SK-N-SH treated with all-trans-retinoic acid at 6 μM for 48 hours (cell line): Measurements from ENCODE around the gene CHID1.
A peak's percentile ranks its signal among the peaks of the same experiment; 100 is the strongest.

Experiments used
- ATAC-seq: fragments of 200-7000 bp; cut with Tn5 transposase; 3 replicates; pipeline ENCODE4 v1.9.1; 2020; ENCODE audit warnings: mild to moderate bottlenecking, moderate library complexity
- ARNTL ChIP-seq: fragments of 450-650 bp; formaldehyde crosslinking; IDR thresholded peaks from 2 replicates; pipeline ENCODE4 v1.5.0; 2020; ENCODE audit warnings: low read depth, mild to moderate bottlenecking, moderate library complexity, borderline replicate concordance
- BACH2 ChIP-seq: fragments of 250-450 bp; sonication (Bioruptor Pico); IDR thresholded peaks from 2 replicates; pipeline ENCODE4 v1.9.0; 2021; ENCODE audit warnings: mild to moderate bottlenecking, borderline replicate concordance
- GLIS3 ChIP-seq: fragments of 250-450 bp; sonication (Bioruptor Pico); IDR thresholded peaks from 2 replicates; pipeline ENCODE4 v1.5.0; 2020; ENCODE audit warnings: mild to moderate bottlenecking, moderate library complexity
- ISL1 ChIP-seq: fragments of 250-450 bp; sonication (Bioruptor Pico); IDR thresholded peaks from 2 replicates; pipeline ENCODE4 v2.1.2; 2022; ENCODE audit warnings: mild to moderate bottlenecking, moderate library complexity
- OSR1 ChIP-seq: fragments of 250-450 bp; sonication (Bioruptor Pico); IDR thresholded peaks from 2 replicates; pipeline ENCODE4 v1.8.0; 2022; ENCODE audit warnings: moderate library complexity, mild to moderate bottlenecking, inconsistent platforms
- PPARA ChIP-seq: fragments of 250-450 bp; sonication (Bioruptor Pico); IDR thresholded peaks from 2 replicates; pipeline ENCODE4 v1.5.0; 2020; ENCODE audit warnings: mild to moderate bottlenecking, borderline replicate concordance
- RARB ChIP-seq: fragments of 250-450 bp; sonication (Bioruptor Pico); IDR thresholded peaks from 2 replicates; pipeline ENCODE4 v1.8.0; 2021; ENCODE audit warnings: mild to moderate bottlenecking, moderate library complexity
- TCF4 ChIP-seq: fragments of 250-450 bp; sonication (Bioruptor Pico); IDR thresholded peaks from 2 replicates; pipeline ENCODE4 v1.8.0; 2021; ENCODE audit warnings: mild to moderate bottlenecking, moderate library complexity, borderline replicate concordance
- TOX ChIP-seq: fragments of 250-450 bp; sonication (Bioruptor Pico); IDR thresholded peaks from 2 replicates; pipeline ENCODE4 v1.8.0; 2021; ENCODE audit warnings: mild to moderate bottlenecking, moderate library complexity, borderline replicate concordance
- ZC3H10 ChIP-seq: fragments of 250-450 bp; sonication (Bioruptor Pico); IDR thresholded peaks from 2 replicates; pipeline ENCODE4 v1.5.1; 2021; ENCODE audit warnings: mild to moderate bottlenecking, moderate library complexity
- ZFP3 ChIP-seq: fragments of 250-450 bp; sonication (Bioruptor Pico); IDR thresholded peaks from 2 replicates; pipeline ENCODE4 v1.5.0; 2020; ENCODE audit warnings: mild to moderate bottlenecking, moderate library complexity
- ZFP30 ChIP-seq: fragments of 450-650 bp; formaldehyde crosslinking; IDR thresholded peaks from 2 replicates; pipeline ENCODE4 v1.5.0; 2022; ENCODE audit warnings: mild to moderate bottlenecking, moderate library complexity
- ZNF565 ChIP-seq: fragments of 450-650 bp; formaldehyde crosslinking; conservative IDR thresholded peaks from 2 replicates; pipeline ENCODE4 v1.5.0; 2020; ENCODE audit warnings: low read depth, mild to moderate bottlenecking, moderate library complexity
- ZNF70 ChIP-seq: fragments of 450-650 bp; formaldehyde crosslinking; IDR thresholded peaks from 2 replicates; pipeline ENCODE4 v1.5.0; 2020; ENCODE audit warnings: mild to moderate bottlenecking, moderate library complexity
- ZNF8 ChIP-seq: fragments of 450-650 bp; formaldehyde crosslinking; IDR thresholded peaks from 2 replicates; pipeline ENCODE4 v1.5.0; 2020; ENCODE audit warnings: mild to moderate bottlenecking, moderate library complexity
- TF ChIP-seq, protein P1 (sequence below): fragments of 250-450 bp; sonication (Bioruptor Pico); IDR thresholded peaks from 2 replicates; pipeline ENCODE4 v1.5.1; 2020; ENCODE audit warnings: low read depth, mild to moderate bottlenecking, moderate library complexity
- TF ChIP-seq, protein P2 (sequence below): fragments of 250-450 bp; sonication (Bioruptor Pico); IDR thresholded peaks from 2 replicates; pipeline ENCODE4 v1.5.1; 2021; ENCODE audit warnings: mild to moderate bottlenecking, moderate library complexity
- TF ChIP-seq, protein P3 (sequence below): fragments of 250-450 bp; sonication (Bioruptor Pico); IDR thresholded peaks from 2 replicates; pipeline ENCODE4 v1.8.0; 2020; ENCODE audit warnings: mild to moderate bottlenecking, moderate library complexity, borderline replicate concordance
- TF ChIP-seq, protein P4 (sequence below): fragments of 250-450 bp; sonication (Bioruptor Pico); IDR thresholded peaks from 2 replicates; pipeline ENCODE4 v1.5.0; 2020; ENCODE audit warnings: mild to moderate bottlenecking, moderate library complexity
- TF ChIP-seq, protein P5 (sequence below): fragments of 250-450 bp; sonication (Bioruptor Pico); IDR thresholded peaks from 2 replicates; pipeline ENCODE4 v1.8.0; 2021; ENCODE audit warnings: low read depth, mild to moderate bottlenecking, moderate library complexity, borderline replicate concordance

The CHID1 gene

DNA sequence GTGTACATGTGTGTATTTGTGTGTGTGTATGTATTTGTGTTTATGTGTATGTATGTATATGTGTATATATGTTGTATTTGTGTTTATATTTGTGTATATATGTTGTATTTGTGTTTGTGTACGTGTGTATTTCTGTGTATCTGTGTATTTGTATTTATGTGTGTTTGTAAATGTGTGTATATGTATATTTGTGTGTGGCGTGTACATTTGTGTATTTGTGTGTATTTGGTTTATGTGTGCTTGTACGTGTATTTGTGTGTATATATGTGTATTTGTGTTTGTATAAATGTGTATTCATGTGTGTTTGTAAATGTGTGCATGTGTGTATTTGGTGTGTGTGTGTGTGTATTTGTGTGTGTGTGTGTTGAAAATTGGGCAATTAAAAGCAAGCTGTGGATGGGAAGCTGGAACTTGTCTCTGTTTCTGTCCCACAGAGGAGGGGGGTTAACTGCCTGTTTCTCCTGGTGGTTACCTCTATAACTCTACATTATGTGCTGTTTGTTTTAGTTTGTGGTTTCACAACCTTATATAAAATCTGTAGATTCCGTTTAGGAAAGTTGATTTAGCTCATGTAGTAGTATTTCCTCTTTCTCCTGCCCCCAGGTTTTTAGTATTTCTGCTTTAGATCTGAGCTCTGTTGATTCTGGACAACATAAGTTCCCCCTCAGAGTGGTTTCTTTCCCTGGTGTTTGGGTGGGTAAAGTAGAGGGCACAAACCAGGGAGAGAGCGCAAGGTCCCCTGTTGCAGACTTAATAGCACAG is 44.0 kb upstream of the CHID1 start:
- no peak for TF ChIP-seq ZNF70
- TF ChIP-seq GLIS3 (CRISPR knock-in tag): no peak
- TF ChIP-seq OSR1 (CRISPR knock-in tag): no peak
- TF ChIP-seq RARB (CRISPR knock-in tag): no peak
- TF ChIP-seq BACH2 (CRISPR knock-in tag): no peak
- TF ChIP-seq PPARA (CRISPR knock-in tag): no peak
- TF ChIP-seq TCF4 (CRISPR knock-in tag): no peak
- TF ChIP-seq, protein P1, sequence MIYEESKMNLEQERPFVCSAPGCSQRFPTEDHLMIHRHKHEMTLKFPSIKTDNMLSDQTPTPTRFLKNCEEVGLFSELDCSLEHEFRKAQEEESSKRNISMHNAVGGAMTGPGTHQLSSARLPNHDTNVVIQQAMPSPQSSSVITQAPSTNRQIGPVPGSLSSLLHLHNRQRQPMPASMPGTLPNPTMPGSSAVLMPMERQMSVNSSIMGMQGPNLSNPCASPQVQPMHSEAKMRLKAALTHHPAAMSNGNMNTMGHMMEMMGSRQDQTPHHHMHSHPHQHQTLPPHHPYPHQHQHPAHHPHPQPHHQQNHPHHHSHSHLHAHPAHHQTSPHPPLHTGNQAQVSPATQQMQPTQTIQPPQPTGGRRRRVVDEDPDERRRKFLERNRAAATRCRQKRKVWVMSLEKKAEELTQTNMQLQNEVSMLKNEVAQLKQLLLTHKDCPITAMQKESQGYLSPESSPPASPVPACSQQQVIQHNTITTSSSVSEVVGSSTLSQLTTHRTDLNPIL (CRISPR knock-in tag): no peak
- TF ChIP-seq ZFP30 (CRISPR knock-in tag): no peak
- no peak for TF ChIP-seq ARNTL (CRISPR knock-in tag)
- TF ChIP-seq, protein P2, sequence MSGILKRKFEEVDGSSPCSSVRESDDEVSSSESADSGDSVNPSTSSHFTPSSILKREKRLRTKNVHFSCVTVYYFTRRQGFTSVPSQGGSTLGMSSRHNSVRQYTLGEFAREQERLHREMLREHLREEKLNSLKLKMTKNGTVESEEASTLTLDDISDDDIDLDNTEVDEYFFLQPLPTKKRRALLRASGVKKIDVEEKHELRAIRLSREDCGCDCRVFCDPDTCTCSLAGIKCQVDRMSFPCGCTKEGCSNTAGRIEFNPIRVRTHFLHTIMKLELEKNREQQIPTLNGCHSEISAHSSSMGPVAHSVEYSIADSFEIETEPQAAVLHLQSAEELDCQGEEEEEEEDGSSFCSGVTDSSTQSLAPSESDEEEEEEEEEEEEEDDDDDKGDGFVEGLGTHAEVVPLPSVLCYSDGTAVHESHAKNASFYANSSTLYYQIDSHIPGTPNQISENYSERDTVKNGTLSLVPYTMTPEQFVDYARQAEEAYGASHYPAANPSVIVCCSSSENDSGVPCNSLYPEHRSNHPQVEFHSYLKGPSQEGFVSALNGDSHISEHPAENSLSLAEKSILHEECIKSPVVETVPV (CRISPR knock-in tag): no peak
- TF ChIP-seq, protein P3, sequence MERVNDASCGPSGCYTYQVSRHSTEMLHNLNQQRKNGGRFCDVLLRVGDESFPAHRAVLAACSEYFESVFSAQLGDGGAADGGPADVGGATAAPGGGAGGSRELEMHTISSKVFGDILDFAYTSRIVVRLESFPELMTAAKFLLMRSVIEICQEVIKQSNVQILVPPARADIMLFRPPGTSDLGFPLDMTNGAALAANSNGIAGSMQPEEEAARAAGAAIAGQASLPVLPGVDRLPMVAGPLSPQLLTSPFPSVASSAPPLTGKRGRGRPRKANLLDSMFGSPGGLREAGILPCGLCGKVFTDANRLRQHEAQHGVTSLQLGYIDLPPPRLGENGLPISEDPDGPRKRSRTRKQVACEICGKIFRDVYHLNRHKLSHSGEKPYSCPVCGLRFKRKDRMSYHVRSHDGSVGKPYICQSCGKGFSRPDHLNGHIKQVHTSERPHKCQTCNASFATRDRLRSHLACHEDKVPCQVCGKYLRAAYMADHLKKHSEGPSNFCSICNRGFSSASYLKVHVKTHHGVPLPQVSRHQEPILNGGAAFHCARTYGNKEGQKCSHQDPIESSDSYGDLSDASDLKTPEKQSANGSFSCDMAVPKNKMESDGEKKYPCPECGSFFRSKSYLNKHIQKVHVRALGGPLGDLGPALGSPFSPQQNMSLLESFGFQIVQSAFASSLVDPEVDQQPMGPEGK: no peak
- no peak for ATAC-seq

DNA sequence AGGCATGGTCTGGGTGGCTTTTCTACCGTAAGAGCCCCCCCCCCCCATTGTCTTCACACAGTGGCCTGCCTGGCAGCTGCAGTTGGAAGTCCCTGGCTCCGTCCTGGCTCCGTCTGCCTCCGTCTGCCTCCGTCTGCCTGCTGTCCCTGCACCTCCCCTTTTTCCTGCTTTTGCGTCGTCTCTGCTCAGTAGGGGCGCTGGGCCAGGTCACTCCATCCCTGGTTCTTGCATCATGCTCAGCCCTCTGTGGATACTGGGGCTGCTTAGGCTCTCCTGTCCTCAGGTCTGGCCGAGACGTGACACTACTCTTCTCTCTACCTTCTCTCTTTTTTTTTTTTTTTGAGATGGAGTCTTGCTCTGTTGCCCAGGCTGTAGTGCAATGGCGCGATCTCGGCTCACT is 42.9 kb upstream of the CHID1 start:
- no peak for ATAC-seq
- TF ChIP-seq, protein P1 (CRISPR knock-in tag): no peak
- TF ChIP-seq ZFP3 (CRISPR knock-in tag): no peak

DNA sequence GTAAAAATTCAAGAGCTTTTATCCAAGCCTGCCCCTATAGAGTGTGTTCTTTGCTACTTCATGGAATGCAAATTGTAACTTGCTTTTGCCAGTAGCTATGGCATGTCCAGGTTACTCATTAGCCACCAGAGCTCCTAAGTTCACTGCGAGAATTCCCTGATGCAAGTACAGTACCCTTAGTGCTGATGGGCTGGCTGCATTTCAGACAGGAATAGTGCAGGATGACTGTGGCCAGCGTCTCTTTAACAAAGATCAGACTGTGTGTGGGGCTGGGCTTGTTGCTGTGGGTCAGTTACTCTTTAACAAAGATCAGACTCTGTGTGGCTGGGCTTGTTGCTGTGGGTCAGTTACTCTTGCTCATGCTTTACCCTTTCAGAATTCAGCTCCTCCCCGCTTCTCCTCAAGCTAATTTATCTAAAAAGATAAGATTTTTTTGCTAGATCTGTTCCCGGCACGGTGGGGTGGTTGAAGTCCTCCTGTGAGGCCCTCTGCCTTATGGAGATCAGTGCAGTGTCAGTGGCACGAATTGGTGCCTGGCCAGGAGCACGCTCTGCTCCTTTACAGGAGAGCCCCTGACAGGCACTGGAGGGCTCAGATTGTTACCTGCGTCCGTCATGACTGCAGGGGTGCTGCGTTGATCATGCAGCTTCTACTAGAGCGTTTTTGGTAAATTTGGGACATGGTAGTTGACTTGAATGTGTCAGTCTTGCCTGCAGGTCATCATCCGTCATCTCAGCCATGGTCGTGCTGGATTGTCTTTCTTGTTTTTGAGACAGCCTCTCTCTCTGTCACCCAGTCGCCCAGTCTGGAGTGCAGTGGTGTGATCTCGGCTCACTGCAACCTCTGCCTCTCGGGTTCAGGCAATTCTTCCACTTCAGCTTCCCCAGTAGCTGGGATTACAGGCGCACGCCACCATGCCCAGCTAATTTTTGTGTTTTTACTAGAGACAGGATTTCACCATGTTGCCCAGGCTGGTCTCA is 42.1 kb upstream of the CHID1 start:
- TF ChIP-seq ZC3H10 (CRISPR knock-in tag): no peak
- TF ChIP-seq ZNF70: no peak
- TF ChIP-seq TCF4 (CRISPR knock-in tag): no peak
- TF ChIP-seq BACH2 (CRISPR knock-in tag): no peak
- no peak for TF ChIP-seq ZNF565 (CRISPR knock-in tag)
- TF ChIP-seq ZFP3 (CRISPR knock-in tag): no peak
- no peak for TF ChIP-seq ZFP30 (CRISPR knock-in tag)
- TF ChIP-seq TOX (CRISPR knock-in tag): no peak
- TF ChIP-seq, protein P3: no peak
- TF ChIP-seq, protein P4, sequence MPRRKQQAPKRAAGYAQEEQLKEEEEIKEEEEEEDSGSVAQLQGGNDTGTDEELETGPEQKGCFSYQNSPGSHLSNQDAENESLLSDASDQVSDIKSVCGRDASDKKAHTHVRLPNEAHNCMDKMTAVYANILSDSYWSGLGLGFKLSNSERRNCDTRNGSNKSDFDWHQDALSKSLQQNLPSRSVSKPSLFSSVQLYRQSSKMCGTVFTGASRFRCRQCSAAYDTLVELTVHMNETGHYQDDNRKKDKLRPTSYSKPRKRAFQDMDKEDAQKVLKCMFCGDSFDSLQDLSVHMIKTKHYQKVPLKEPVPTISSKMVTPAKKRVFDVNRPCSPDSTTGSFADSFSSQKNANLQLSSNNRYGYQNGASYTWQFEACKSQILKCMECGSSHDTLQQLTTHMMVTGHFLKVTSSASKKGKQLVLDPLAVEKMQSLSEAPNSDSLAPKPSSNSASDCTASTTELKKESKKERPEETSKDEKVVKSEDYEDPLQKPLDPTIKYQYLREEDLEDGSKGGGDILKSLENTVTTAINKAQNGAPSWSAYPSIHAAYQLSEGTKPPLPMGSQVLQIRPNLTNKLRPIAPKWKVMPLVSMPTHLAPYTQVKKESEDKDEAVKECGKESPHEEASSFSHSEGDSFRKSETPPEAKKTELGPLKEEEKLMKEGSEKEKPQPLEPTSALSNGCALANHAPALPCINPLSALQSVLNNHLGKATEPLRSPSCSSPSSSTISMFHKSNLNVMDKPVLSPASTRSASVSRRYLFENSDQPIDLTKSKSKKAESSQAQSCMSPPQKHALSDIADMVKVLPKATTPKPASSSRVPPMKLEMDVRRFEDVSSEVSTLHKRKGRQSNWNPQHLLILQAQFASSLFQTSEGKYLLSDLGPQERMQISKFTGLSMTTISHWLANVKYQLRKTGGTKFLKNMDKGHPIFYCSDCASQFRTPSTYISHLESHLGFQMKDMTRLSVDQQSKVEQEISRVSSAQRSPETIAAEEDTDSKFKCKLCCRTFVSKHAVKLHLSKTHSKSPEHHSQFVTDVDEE (CRISPR knock-in tag): no peak
- TF ChIP-seq OSR1 (CRISPR knock-in tag): no peak
- TF ChIP-seq, protein P5, sequence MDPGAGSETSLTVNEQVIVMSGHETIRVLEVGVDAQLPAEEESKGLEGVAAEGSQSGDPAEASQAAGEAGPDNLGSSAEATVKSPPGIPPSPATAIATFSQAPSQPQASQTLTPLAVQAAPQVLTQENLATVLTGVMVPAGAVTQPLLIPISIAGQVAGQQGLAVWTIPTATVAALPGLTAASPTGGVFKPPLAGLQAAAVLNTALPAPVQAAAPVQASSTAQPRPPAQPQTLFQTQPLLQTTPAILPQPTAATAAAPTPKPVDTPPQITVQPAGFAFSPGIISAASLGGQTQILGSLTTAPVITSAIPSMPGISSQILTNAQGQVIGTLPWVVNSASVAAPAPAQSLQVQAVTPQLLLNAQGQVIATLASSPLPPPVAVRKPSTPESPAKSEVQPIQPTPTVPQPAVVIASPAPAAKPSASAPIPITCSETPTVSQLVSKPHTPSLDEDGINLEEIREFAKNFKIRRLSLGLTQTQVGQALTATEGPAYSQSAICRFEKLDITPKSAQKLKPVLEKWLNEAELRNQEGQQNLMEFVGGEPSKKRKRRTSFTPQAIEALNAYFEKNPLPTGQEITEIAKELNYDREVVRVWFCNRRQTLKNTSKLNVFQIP (CRISPR knock-in tag): no peak
- TF ChIP-seq, protein P2 (CRISPR knock-in tag): no peak
- TF ChIP-seq ISL1: no peak
- no peak for TF ChIP-seq ZNF8 (CRISPR knock-in tag)
- no peak for TF ChIP-seq ARNTL (CRISPR knock-in tag)
- TF ChIP-seq, all 23 proteins: peak for 0
- ATAC-seq: peak; percentile 74
